DOHH2 (cell line): ENCODE measurements around the gene FSCN2.

Experiments used
- EZH2phosphoT487 ChIP-seq: fragments of 200-600 bp; sonication (generic); IDR thresholded peaks from 2 replicates; pipeline ENCODE4 v1.6.1; 2017; ENCODE audit warnings: borderline replicate concordance, mild to moderate bottlenecking, antibody characterized with exemption, low read length, moderate library complexity, mixed read lengths
- TF ChIP-seq, protein P1 (sequence below): fragments of 200-600 bp; sonication (generic); IDR thresholded peaks from one replicate; pipeline ENCODE4 v1.5.1; 2014; ENCODE audit warnings: antibody characterized with exemption, mild to moderate bottlenecking, low read depth, low read length; ENCODE audit not compliant: poor library complexity, severe bottlenecking

DNA sequence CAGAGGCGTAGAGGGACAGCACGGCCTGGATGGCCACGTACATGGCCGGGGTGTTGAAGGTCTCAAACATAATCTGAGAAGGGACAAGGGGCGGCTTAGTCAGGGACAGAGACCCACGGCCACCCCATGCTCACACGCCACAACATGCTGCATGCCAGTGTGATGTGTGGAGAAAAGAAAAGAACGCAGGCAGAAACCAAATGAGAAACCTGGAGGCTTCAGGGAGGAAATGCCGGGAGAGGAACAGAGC, 16.7 kb upstream of the FSCN2 start:
- TF ChIP-seq, protein P1, sequence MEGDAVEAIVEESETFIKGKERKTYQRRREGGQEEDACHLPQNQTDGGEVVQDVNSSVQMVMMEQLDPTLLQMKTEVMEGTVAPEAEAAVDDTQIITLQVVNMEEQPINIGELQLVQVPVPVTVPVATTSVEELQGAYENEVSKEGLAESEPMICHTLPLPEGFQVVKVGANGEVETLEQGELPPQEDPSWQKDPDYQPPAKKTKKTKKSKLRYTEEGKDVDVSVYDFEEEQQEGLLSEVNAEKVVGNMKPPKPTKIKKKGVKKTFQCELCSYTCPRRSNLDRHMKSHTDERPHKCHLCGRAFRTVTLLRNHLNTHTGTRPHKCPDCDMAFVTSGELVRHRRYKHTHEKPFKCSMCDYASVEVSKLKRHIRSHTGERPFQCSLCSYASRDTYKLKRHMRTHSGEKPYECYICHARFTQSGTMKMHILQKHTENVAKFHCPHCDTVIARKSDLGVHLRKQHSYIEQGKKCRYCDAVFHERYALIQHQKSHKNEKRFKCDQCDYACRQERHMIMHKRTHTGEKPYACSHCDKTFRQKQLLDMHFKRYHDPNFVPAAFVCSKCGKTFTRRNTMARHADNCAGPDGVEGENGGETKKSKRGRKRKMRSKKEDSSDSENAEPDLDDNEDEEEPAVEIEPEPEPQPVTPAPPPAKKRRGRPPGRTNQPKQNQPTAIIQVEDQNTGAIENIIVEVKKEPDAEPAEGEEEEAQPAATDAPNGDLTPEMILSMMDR, result no peak
- no peak for TF ChIP-seq EZH2phosphoT487
